T-helper 2 cell treated with Interferon-gamma antibody and Interleukin-4, amounts not matched to agents 5 μg/mL and 100 μg/mL, for 36 hours (primary cell): Measurements from ENCODE around the gene CPNE8.

ENCODE experiments used
- DNase-seq: peaks from one replicate; pipeline ENCODE4 v3.0.0; 2021; ENCODE audit warnings: low spot score
- H3K27ac Mint-ChIP-seq: one replicate; pipeline ENCODE4 v1.8.0; 2021; ENCODE audit warnings: mild to moderate bottlenecking, mixed read lengths
- H3K27me3 Mint-ChIP-seq: one replicate; pipeline ENCODE4 v1.8.0; 2021; ENCODE audit warnings: low read depth, mixed read lengths
- H3K36me3 Mint-ChIP-seq: one replicate; pipeline ENCODE4 v1.8.0; 2021; ENCODE audit warnings: low read depth, mixed read lengths
- H3K4me1 Mint-ChIP-seq: one replicate; pipeline ENCODE4 v1.8.0; 2021; ENCODE audit warnings: low read depth, mixed read lengths
- H3K4me3 Mint-ChIP-seq: one replicate; pipeline ENCODE4 v1.8.0; 2022; ENCODE audit warnings: mild to moderate bottlenecking, moderate library complexity, mixed read lengths
- H3K9me3 Mint-ChIP-seq: one replicate; pipeline ENCODE4 v1.8.0; 2021; ENCODE audit warnings: mixed read lengths

Gene CPNE8

GRCh38 chr12:38711054-38711453, 194.3 kb downstream of the CPNE8 start:
- Mint-ChIP-seq H3K9me3 (no peaks in the 10 kb centered on the region), H3K36me3 (no peaks in the 10 kb centered on the region), H3K4me3 (no peak overlapping the region), H3K4me1 (no peaks in the 10 kb centered on the region), H3K27me3 (no peaks in the 10 kb centered on the region), H3K27ac (no peak overlapping the region)
- DNase-seq = no peak

GRCh38 chr12:38708466-38708865, 196.9 kb downstream of the CPNE8 start:
- Mint-ChIP-seq H3K9me3 (no peaks in the 10 kb centered on the region), H3K36me3 (no peaks in the 10 kb centered on the region), H3K4me1 (no peaks in the 10 kb centered on the region), H3K27me3 (no peaks in the 10 kb centered on the region), H3K4me3 (no peak overlapping the region), H3K27ac (no peak overlapping the region)
- no peak for DNase-seq

DNA sequence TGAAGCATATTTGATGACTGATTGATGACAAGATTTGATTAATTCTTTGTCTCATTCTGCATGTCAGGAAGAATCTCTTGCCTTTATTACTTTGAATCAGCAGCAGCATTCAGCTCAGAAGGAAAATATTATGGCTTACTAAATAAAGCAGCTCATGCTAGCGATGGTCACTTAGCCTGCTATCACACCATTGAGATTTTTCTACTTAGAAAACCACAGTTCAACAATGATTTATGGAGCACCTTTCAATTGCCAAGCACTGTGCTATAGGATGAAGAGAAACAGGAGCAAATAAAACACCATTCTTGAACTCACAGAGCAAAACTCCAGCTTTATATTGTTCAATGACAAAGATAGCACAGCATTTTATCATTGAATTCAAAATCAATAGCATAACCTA, 197.7 kb downstream of the CPNE8 start:
- no peak overlapping the region for H3K4me3 Mint-ChIP-seq
- H3K9me3 Mint-ChIP-seq = no peaks in the 10 kb centered on the region
- no peaks in the 10 kb centered on the region for H3K4me1 Mint-ChIP-seq
- no peaks in the 10 kb centered on the region for H3K27me3 Mint-ChIP-seq
- no peak for DNase-seq
- H3K36me3 Mint-ChIP-seq = no peaks in the 10 kb centered on the region
- no peak overlapping the region for H3K27ac Mint-ChIP-seq

DNA sequence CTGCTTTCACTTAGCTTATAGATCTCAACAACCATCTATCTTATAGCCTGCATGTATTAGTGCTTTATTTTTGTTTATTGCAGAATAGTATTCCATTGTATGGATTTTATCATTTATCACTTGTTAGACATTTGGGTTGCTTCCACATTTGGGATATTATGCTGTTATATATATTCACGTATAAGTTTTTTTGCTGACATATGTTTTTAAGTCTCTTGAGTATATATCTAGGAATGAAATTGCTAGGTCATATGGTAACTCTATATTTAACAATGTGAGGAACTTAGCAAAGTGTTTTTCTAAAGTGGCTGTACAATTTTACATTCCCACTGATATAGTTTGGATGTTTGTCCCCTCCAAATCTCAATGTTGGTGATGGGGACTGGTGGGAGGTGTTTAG, 208.1 kb downstream of the CPNE8 start:
- DNase-seq = no peak
- no peak overlapping the region for H3K27ac Mint-ChIP-seq
- H3K27me3 Mint-ChIP-seq = no peaks in the 10 kb centered on the region
- no peak overlapping the region for H3K4me3 Mint-ChIP-seq
- no peaks in the 10 kb centered on the region for H3K36me3 Mint-ChIP-seq
- H3K9me3 Mint-ChIP-seq = peaks cover 8% of the 10 kb centered on the region
- H3K4me1 Mint-ChIP-seq = no peaks in the 10 kb centered on the region

- H3K27ac Mint-ChIP-seq = no peak overlapping the region
- H3K27me3 Mint-ChIP-seq = no peaks in the 10 kb centered on the region
- no peak for DNase-seq
- H3K4me1 Mint-ChIP-seq = no peaks in the 10 kb centered on the region
- H3K36me3 Mint-ChIP-seq = no peaks in the 10 kb centered on the region
- H3K9me3 Mint-ChIP-seq = peaks cover 3% of the 10 kb centered on the region
- H3K4me3 Mint-ChIP-seq = no peak overlapping the region
Observed at GRCh38 chr12:38695057-38695456, 210.3 kb downstream of the CPNE8 start.

- H3K4me3 Mint-ChIP-seq = no peak overlapping the region
- no peaks in the 10 kb centered on the region for H3K36me3 Mint-ChIP-seq
- H3K4me1 Mint-ChIP-seq = no peaks in the 10 kb centered on the region
- DNase-seq = no peak
- H3K27me3 Mint-ChIP-seq = no peaks in the 10 kb centered on the region
- H3K27ac Mint-ChIP-seq = no peak overlapping the region
- no peaks in the 10 kb centered on the region for H3K9me3 Mint-ChIP-seq
Observed at GRCh38 chr12:38691164-38691563, 214.2 kb downstream of the CPNE8 start.

DNA sequence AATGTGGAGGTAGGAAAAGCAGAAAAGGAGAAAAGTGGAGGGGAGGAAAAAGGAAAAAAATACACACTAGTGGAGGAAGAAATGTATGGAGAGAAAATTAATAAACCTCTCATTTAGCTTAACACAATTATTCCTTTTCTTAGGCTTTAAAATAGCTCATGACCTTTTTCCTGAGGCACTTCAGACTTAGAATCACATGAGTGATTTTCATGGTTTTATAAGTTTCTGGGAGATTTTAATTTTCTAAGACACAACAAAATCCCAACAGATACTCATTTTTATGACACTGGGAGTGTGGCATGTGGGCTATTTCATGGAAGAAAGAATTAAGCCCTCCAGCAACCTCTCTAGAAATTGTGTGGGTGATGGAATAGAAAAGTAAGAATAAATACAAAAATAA, 214.7 kb downstream of the CPNE8 start:
- no peak for DNase-seq
- H3K27me3 Mint-ChIP-seq = no peaks in the 10 kb centered on the region
- no peak overlapping the region for H3K4me3 Mint-ChIP-seq
- no peaks in the 10 kb centered on the region for H3K36me3 Mint-ChIP-seq
- H3K27ac Mint-ChIP-seq = no peak overlapping the region
- no peaks in the 10 kb centered on the region for H3K4me1 Mint-ChIP-seq
- no peaks in the 10 kb centered on the region for H3K9me3 Mint-ChIP-seq

DNA sequence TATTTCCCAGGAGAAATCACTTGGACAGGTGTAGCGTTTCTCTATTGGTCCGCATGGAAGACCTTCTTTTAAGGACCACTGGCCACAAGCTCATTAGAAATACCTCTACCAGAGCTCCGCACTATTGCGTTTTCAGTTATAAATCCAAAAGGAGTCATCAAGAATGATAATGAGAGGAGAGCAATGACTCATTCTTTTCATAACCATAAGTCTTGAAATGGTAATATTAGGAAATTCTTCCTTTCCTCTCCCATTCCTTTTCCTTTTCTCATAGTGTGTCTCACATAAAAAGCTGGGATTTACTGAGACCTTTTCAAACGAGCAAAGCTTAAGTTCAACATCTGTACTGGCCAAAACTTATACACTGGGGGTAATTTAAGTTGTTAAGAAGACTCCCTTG, 215.7 kb downstream of the CPNE8 start:
- Mint-ChIP-seq H3K36me3 (no peaks in the 10 kb centered on the region), H3K27ac (no peak overlapping the region), H3K27me3 (no peaks in the 10 kb centered on the region), H3K4me1 (no peaks in the 10 kb centered on the region), H3K4me3 (no peak overlapping the region), H3K9me3 (no peaks in the 10 kb centered on the region)
- no peak for DNase-seq

DNA sequence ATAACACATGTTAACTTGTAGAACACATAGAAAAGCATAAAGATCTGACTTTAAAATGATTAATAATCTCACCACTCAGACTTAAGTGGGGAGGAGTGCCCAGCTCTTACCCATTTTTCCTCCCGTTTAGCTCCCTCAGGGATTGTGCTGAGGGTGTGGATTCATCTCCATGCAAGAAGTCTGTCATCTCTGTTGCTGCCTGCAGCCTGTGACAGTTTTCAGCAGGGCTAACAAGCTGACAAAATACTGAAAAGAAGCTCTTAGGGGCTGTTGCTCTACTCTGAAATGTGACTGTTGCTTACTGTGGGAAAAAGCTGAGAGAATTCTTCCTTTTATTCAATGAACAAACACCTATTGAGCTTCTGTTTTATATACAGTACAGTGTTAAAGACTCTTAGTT, 216.2 kb downstream of the CPNE8 start:
- Mint-ChIP-seq H3K27ac (no peak overlapping the region), H3K36me3 (no peaks in the 10 kb centered on the region), H3K9me3 (no peaks in the 10 kb centered on the region), H3K27me3 (no peaks in the 10 kb centered on the region), H3K4me1 (no peaks in the 10 kb centered on the region), H3K4me3 (no peak overlapping the region)
- no peak for DNase-seq

DNA sequence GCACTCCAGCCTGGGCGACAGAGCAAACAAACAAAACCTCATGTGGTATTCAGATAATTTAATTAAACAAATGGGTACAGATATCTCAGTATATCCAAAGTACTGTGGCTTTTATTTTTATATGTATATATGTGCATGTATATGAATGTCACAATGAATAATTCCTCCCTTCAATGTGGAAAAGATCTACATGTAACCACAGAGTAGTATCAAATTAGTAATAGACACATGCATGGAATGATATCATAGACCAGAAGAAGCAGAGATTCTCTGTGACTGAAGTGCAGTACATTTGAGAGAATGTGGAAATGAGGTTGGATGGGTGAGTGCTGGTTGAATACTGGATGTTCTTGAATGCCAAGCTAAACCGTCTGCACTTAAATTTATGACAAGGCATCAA, 222.9 kb downstream of the CPNE8 start:
- H3K4me3 Mint-ChIP-seq = no peak overlapping the region
- H3K36me3 Mint-ChIP-seq = no peaks in the 10 kb centered on the region
- no peaks in the 10 kb centered on the region for H3K9me3 Mint-ChIP-seq
- H3K27me3 Mint-ChIP-seq = no peaks in the 10 kb centered on the region
- DNase-seq = no peak
- H3K4me1 Mint-ChIP-seq = no peaks in the 10 kb centered on the region
- H3K27ac Mint-ChIP-seq = no peak overlapping the region

DNA sequence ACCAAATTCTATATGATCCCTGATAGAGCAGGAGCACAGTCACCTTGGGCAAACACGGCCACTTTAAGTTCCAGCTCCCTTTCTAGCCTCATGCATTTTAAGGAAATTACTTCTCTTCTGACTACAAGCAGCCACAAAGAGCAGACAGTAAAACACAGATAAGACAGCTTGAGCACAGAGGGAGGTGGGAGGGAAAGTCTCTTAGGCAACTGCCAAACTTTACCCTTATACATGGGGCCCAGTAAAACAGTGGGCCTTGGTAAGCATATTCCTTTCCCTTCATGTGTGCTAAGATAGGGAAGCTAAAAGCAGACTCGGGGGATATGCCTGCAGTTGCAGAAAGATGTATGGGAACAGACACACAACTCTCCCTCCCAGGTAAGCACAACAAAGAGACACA, 235.9 kb downstream of the CPNE8 start:
- Mint-ChIP-seq H3K27ac (no peak overlapping the region), H3K4me1 (no peaks in the 10 kb centered on the region)
- no peak for DNase-seq

DNA sequence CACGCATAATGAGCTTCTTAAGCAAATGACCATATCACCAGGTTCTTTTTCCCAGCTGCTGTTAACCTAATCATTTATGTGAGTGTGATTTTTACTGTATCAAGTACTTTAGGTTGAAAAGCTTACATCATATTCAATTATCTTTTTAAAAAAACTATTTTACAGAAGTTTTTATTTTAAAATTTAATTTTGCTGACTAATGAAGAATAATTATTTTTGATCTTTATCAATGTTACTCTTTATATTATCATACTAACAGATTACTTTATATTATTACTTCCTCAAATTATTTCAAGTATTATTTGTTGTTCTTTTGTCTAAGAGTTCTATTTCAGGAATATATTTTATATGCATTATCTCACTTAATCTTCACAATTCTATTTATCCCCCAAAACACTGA, 236.3 kb downstream of the CPNE8 start:
- H3K9me3 Mint-ChIP-seq = no peaks in the 10 kb centered on the region
- no peaks in the 10 kb centered on the region for H3K4me1 Mint-ChIP-seq
- no peak overlapping the region for H3K27ac Mint-ChIP-seq
- no peaks in the 10 kb centered on the region for H3K36me3 Mint-ChIP-seq
- H3K27me3 Mint-ChIP-seq = no peaks in the 10 kb centered on the region
- no peak overlapping the region for H3K4me3 Mint-ChIP-seq
- no peak for DNase-seq

More for the DNA sequence above, 235.9 kb downstream of the CPNE8 start:
- no peaks in the 10 kb centered on the region for H3K27me3 Mint-ChIP-seq
- no peaks in the 10 kb centered on the region for H3K36me3 Mint-ChIP-seq
- H3K4me3 Mint-ChIP-seq = no peak overlapping the region
- H3K9me3 Mint-ChIP-seq = no peaks in the 10 kb centered on the region

DNA sequence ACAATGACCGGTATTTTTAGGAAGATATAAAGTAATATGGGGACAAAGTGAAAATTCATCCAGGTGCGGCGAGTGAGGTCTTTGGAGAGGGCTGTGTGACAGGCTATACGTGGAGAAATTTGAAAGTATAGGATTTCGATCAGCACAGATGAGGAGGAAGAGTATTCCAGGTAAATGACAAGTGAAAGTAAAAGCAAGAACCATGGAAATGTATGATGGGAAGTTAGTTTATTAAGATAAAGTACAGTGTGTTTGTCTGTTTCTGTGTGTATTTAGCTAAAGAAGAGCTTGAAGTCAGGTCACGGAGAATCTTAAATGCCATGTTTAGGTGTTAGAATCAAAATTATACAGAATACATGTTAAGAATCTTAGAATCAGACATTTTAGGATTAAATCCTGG, 239.0 kb downstream of the CPNE8 start:
- Mint-ChIP-seq H3K4me3 (no peak overlapping the region), H3K36me3 (no peaks in the 10 kb centered on the region), H3K9me3 (peaks cover 12% of the 10 kb centered on the region), H3K4me1 (no peaks in the 10 kb centered on the region), H3K27me3 (no peaks in the 10 kb centered on the region), H3K27ac (no peak overlapping the region)
- no peak for DNase-seq

DNA sequence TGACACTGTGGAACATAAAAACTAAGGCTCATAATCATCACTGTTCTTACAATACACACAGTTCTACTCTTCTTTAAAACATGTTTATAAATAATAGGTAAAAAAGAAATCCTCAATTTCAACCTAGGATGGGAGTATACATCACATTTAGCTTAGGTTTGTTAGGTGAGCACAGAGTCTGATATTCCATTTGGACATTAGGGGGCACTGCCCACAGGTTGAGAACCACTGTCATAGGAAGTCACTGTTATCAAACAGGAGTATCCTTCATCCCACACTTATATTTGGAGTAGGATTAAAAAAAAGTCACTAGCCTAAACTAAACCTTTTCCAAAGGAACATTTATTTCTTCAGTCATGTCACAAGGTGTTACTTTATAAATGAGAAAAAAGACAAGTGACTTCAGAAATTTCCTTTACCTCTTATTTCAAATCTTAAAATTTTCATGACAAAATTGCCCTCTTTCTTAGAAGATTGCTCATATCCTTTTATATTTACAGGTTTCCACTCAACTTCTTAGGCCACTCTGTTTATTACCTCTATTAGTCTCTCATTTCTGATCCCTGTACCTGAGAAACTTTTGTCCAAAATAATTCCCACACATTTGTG, 240.6 kb downstream of the CPNE8 start:
- Mint-ChIP-seq H3K36me3 (no peaks in the 10 kb centered on the region), H3K4me3 (no peak overlapping the region), H3K27ac (no peak overlapping the region), H3K4me1 (no peaks in the 10 kb centered on the region), H3K27me3 (no peaks in the 10 kb centered on the region), H3K9me3 (peaks cover 12% of the 10 kb centered on the region)
- DNase-seq = no peak

GRCh38 chr12:38662829-38663228, 242.6 kb downstream of the CPNE8 start:
- DNase-seq = no peak
- H3K27me3 Mint-ChIP-seq = no peaks in the 10 kb centered on the region
- H3K27ac Mint-ChIP-seq = no peak overlapping the region
- H3K4me3 Mint-ChIP-seq = no peak overlapping the region
- H3K9me3 Mint-ChIP-seq = peaks cover 22% of the 10 kb centered on the region
- no peaks in the 10 kb centered on the region for H3K4me1 Mint-ChIP-seq
- no peaks in the 10 kb centered on the region for H3K36me3 Mint-ChIP-seq
